ENCODE measurements around the gene L3MBTL1.
"Not testable (repeated sequence)": the region's sequence is repeated elsewhere in the genome, so short reads cannot be mapped to it uniquely, and the experiment has no call there.

Gene L3MBTL1

GRCh38 chr20:43502021-43502420 is 5.5 kb upstream of the L3MBTL1 start:
- H3K4me3 ChIP-seq (ENCODE audit: low read depth, low read length): not testable (repeated sequence)

GRCh38 chr20:43506238-43506637 is 1.3 kb upstream of the L3MBTL1 start:
- no peak overlapping the region for H3K4me3 ChIP-seq (ENCODE audit: low read depth, low read length)

- H3K4me3 ChIP-seq (ENCODE audit: low read depth, low read length): peak overlapping the region; percentile 58
Observed at GRCh38 chr20:43508106-43508505, 609 bp downstream of the L3MBTL1 start.

GRCh38 chr20:43508604-43509040 is 1.1 kb downstream of the L3MBTL1 start:
- H3K4me3 ChIP-seq (ENCODE audit: low read depth, low read length): no peak overlapping the region

- no peak overlapping the region for H3K4me3 ChIP-seq (ENCODE audit: low read depth, low read length)
Observed at GRCh38 chr20:43511879-43512278, 4.4 kb downstream of the L3MBTL1 start.

GRCh38 chr20:43513372-43513930 is 6.0 kb downstream of the L3MBTL1 start:
- H3K4me3 ChIP-seq (ENCODE audit: low read depth, low read length): peak overlapping the region; percentile 52

GRCh38 chr20:43513931-43514647 is 6.6 kb downstream of the L3MBTL1 start:
- H3K4me3 ChIP-seq (ENCODE audit: low read depth, low read length): peak overlapping the region; percentile 61

- H3K4me3 ChIP-seq (ENCODE audit: low read depth, low read length): peak overlapping the region; percentile 61
Observed at GRCh38 chr20:43514648-43514999, 7.1 kb downstream of the L3MBTL1 start.

- H3K4me3 ChIP-seq (ENCODE audit: low read depth, low read length): no peak overlapping the region
Observed at GRCh38 chr20:43515628-43516027, 8.1 kb downstream of the L3MBTL1 start.

- no peak overlapping the region for H3K4me3 ChIP-seq (ENCODE audit: low read depth, low read length)
Observed at GRCh38 chr20:43516251-43516824, 8.8 kb downstream of the L3MBTL1 start.

GRCh38 chr20:43520074-43520630 is 12.7 kb downstream of the L3MBTL1 start:
- H3K4me3 ChIP-seq (ENCODE audit: low read depth, low read length): no peak overlapping the region

- H3K4me3 ChIP-seq (ENCODE audit: low read depth, low read length): no peak overlapping the region
Observed at GRCh38 chr20:43525021-43525420, 17.5 kb downstream of the L3MBTL1 start.

- no peak overlapping the region for H3K4me3 ChIP-seq (ENCODE audit: low read depth, low read length)
Observed at GRCh38 chr20:43528258-43528875, 20.9 kb downstream of the L3MBTL1 start.

- no peak overlapping the region for H3K4me3 ChIP-seq (ENCODE audit: low read depth, low read length)
Observed at GRCh38 chr20:43529051-43529450, 21.6 kb downstream of the L3MBTL1 start.

- H3K4me3 ChIP-seq (ENCODE audit: low read depth, low read length): no peak overlapping the region
Observed at GRCh38 chr20:43529457-43530153, 22.1 kb downstream of the L3MBTL1 start.

- H3K4me3 ChIP-seq (ENCODE audit: low read depth, low read length): no peak overlapping the region
Observed at GRCh38 chr20:43530321-43531090, 23.0 kb downstream of the L3MBTL1 start.

GRCh38 chr20:43531091-43531443 is 23.6 kb downstream of the L3MBTL1 start:
- H3K4me3 ChIP-seq (ENCODE audit: low read depth, low read length): no peak overlapping the region

- H3K4me3 ChIP-seq (ENCODE audit: low read depth, low read length): no peak overlapping the region
Observed at GRCh38 chr20:43532416-43533055, 25.0 kb downstream of the L3MBTL1 start.

GRCh38 chr20:43533060-43533459 is 25.6 kb downstream of the L3MBTL1 start:
- no peak overlapping the region for H3K4me3 ChIP-seq (ENCODE audit: low read depth, low read length)

- H3K4me3 ChIP-seq (ENCODE audit: low read depth, low read length): no peak overlapping the region
Observed at GRCh38 chr20:43534016-43534415, 26.5 kb downstream of the L3MBTL1 start.
